ENCODE data around the gene CA5A. TPM values are rescaled to one million over a fixed set of nuclear protein-coding genes. Genes with fewer than 3 reads are reported as not detected.
A peak's percentile ranks its signal among the peaks of the same experiment; 100 is the strongest.

Gene CA5A
- total RNA-seq, 4 donors from 2014 or later: not detected

DNA sequence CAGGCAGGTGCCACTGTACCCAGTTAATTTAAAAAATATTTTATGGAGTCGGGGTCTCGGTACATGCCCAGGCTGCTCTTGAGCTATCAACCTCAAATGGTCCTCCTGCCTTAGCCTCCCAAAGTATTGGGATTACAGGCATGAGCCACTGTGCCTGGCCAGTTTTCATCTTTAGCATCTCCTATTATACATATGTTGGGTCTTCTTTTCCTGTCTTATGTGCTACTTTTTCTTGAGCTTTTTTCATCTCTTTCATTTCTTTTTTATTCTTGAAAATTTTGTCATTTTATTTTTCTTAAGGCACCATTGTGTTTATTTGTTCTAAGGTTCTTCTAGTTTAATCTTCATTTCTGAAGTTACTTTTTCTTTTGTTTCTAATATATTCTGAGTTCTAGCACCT lies 35.6 kb upstream of the CA5A start:
- WGBS: 97% methylated on average over 2 of the region's 2 CpGs
- DNase-seq (ENCODE audit: low spot score in 2 of 2): no peak
- Histone ChIP-seq H3K9me3 (peaks cover 14% of the 10 kb centered on the region), H3K4me1 (peaks cover 11% of the 10 kb centered on the region), H3K4me3 (no peak overlapping the region), H3K36me3 (peaks cover 3% of the 10 kb centered on the region), H3K27ac (no peak overlapping the region), H3K27me3 (no peaks in the 10 kb centered on the region)
- TF ChIP-seq POLR2A (IDR thresholded peaks at IDR 0.05): no peak
- TF ChIP-seq EP300 (IDR thresholded peaks at IDR 0.05): no peak
- TF ChIP-seq POLR2AphosphoS5 (IDR thresholded peaks at IDR 0.05): no peak
- TF ChIP-seq, protein P1, sequence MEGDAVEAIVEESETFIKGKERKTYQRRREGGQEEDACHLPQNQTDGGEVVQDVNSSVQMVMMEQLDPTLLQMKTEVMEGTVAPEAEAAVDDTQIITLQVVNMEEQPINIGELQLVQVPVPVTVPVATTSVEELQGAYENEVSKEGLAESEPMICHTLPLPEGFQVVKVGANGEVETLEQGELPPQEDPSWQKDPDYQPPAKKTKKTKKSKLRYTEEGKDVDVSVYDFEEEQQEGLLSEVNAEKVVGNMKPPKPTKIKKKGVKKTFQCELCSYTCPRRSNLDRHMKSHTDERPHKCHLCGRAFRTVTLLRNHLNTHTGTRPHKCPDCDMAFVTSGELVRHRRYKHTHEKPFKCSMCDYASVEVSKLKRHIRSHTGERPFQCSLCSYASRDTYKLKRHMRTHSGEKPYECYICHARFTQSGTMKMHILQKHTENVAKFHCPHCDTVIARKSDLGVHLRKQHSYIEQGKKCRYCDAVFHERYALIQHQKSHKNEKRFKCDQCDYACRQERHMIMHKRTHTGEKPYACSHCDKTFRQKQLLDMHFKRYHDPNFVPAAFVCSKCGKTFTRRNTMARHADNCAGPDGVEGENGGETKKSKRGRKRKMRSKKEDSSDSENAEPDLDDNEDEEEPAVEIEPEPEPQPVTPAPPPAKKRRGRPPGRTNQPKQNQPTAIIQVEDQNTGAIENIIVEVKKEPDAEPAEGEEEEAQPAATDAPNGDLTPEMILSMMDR (IDR thresholded peaks at IDR 0.05): no peak

DNA sequence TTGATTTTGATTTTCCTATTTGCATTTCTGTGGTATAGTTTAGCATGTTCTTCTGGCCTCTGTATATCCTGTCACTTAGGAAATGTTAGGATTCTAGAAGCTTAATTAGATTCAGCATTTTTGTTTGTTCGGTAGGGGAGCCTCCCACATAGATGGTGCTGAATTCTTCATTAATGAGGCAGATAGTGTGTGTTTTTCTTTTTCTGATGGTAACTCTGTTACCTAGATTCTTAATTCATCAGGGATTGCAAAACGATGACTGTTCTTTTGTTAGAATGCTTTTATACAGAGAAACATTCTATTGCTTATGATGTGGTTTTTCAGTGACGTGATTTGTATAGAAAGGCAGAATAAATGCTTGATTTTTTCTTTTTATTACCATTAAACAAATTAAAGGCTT lies 33.9 kb upstream of the CA5A start:
- TF ChIP-seq POLR2A (IDR thresholded peaks at IDR 0.05): no peak
- no peak for TF ChIP-seq POLR2AphosphoS5 (IDR thresholded peaks at IDR 0.05)
- TF ChIP-seq, protein P1 (IDR thresholded peaks at IDR 0.05): no peak
- no peak for TF ChIP-seq EP300 (IDR thresholded peaks at IDR 0.05)
- H3K27me3 ChIP-seq: no peaks in the 10 kb centered on the region
- H3K4me3 ChIP-seq: no peak overlapping the region
- H3K27ac ChIP-seq: no peak overlapping the region
- DNase-seq (ENCODE audit: low spot score in 2 of 2): no peak
- WGBS: 65% methylated on average over 3 of the region's 3 CpGs
- H3K4me1 ChIP-seq: peaks cover 28% of the 10 kb centered on the region
- H3K9me3 ChIP-seq: peaks cover 14% of the 10 kb centered on the region
- H3K36me3 ChIP-seq: peaks cover 3% of the 10 kb centered on the region

DNA sequence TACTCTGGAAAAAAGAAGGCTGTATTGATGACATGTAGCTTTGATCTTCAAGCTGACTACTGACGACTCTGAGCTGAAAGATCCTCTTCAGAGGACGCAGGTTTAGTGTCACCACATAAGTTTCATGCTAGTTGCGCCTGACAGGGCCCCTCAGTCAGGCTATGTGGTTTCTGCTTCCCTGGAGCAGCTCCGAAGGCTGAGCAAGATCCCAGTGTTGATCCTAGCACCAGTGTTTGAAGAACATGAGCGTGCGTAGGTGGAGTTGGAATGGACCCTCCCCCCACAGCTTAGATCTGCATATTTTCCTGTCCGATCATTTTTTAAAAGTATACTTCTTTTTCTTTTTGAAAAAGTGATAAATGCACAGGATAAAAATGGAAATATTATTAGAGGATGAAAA lies 32.2 kb upstream of the CA5A start:
- TF ChIP-seq, protein P1 (IDR thresholded peaks at IDR 0.05): no peak
- no peak for TF ChIP-seq EP300 (IDR thresholded peaks at IDR 0.05)
- TF ChIP-seq POLR2A (IDR thresholded peaks at IDR 0.05): no peak
- no peak for TF ChIP-seq POLR2AphosphoS5 (IDR thresholded peaks at IDR 0.05)
- peak in 1 of 2 donors; percentile 32 for DNase-seq (ENCODE audit: low spot score in 2 of 2)
- peaks cover 29% of the 10 kb centered on the region for H3K4me1 ChIP-seq
- no peak overlapping the region for H3K27ac ChIP-seq
- peaks cover 3% of the 10 kb centered on the region for H3K36me3 ChIP-seq
- 78% methylated on average over 7 of the region's 7 CpGs for WGBS
- H3K27me3 ChIP-seq: no peaks in the 10 kb centered on the region
- H3K9me3 ChIP-seq: peaks cover 14% of the 10 kb centered on the region
- H3K4me3 ChIP-seq: no peak overlapping the region

DNA sequence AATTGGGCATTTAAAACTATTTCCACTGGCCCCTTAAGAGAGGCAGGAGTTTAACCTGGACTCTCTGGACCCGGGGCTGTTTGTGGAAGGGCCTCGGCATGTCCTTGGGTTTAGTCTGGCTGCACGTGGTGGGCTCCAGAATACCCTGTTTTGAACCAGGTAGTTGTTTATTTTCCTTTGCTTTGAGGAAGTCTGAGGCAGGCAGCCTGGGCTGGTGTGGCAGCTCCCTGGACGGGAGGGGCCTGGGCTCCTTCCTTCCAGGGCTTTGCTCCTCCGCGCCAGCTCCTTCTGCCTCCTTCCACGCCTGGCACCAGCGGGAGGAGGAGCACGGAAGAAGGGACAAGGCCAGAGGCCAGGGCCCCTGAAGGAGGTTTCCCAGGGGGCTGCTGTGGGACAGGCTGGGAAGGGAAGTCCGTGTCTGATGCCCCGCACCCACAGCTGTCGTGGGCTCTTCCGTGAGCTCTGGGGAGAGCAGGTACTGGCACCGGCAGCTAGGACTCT lies 30.4 kb upstream of the CA5A start:
- peak in 1 of 2 donors; percentile 82 for DNase-seq (ENCODE audit: low spot score in 2 of 2)
- H3K9me3 ChIP-seq: peaks cover under 1% of the 10 kb centered on the region

DNA sequence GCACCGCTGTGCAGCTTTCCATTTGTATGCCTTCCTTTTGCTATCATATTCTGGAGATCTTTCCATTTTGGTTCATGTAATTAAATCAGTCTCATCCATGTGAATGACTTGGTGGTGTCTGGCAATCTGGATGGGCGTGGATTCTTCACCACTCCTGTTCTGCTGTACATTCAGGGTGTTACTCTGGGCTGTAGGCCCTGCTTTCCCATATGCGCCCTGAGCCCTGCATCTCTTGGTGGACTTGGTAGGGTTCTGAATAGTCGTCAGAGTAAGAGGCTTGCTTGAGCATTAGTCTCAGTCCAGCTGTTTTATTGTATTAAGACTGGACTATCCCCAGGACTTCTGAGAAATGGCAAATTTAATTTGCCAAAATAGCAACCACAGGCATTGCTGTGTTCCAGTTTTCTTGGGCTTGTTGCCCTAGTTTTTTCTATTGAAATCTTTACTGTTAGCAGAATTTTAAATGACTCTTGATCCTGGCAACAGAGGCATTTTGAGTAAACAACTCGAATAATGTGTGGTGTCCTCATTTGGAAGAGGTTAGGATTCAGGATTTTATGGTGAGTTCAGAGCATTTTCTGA lies 29.8 kb upstream of the CA5A start:
- DNase-seq (ENCODE audit: low spot score in 2 of 2): no peak
- Histone ChIP-seq H3K4me1 (peaks cover 37% of the 10 kb centered on the region), H3K27ac (peak overlapping the region; percentile 81), H3K9me3 (no peaks in the 10 kb centered on the region), H3K36me3 (peaks cover 2% of the 10 kb centered on the region), H3K4me3 (no peak overlapping the region), H3K27me3 (no peaks in the 10 kb centered on the region)
- TF ChIP-seq EP300 (IDR thresholded peaks at IDR 0.05): no peak
- WGBS: 55% methylated on average over 5 of the region's 5 CpGs

More for the DNA sequence above, 30.4 kb upstream of the CA5A start:
- TF ChIP-seq, protein P1 (IDR thresholded peaks at IDR 0.05): no peak
- TF ChIP-seq POLR2A (IDR thresholded peaks at IDR 0.05) (no peak), POLR2AphosphoS5 (IDR thresholded peaks at IDR 0.05) (no peak), EP300 (IDR thresholded peaks at IDR 0.05) (no peak)
- H3K4me3 ChIP-seq: peak overlapping the region; percentile 30
- H3K4me1 ChIP-seq: peaks cover 37% of the 10 kb centered on the region
- peak overlapping the region; percentile 81 for H3K27ac ChIP-seq
- peaks cover 3% of the 10 kb centered on the region for H3K36me3 ChIP-seq
- H3K27me3 ChIP-seq: no peaks in the 10 kb centered on the region
- WGBS: 11% methylated on average over 10 of the region's 14 CpGs

Measured in suprapubic skin (tissue), 4 donors.